Skeletal muscle tissue (tissue), 4 donors: ENCODE data around the gene SLC1A2. TPM values are rescaled to one million over a fixed set of nuclear protein-coding genes. Genes with fewer than 3 reads are reported as not detected.
A peak's percentile ranks its signal among the peaks of the same experiment; 100 is the strongest.

Experiments used
- H3K27ac ChIP-seq: one replicate; pipeline ENCODE4 v1.7.0; 2013; ENCODE audit warnings: mild to moderate bottlenecking, low read depth, low read length, inconsistent platforms
- H3K27me3 ChIP-seq, 3 donors: one replicate each; pipeline ENCODE4 v1.7.0; 2013; ENCODE audit warnings: low read length in 3 of 3; ENCODE audit not compliant: control insufficient read depth in 3 of 3, insufficient read depth in 3 of 3
- H3K36me3 ChIP-seq, 3 donors: one replicate each; pipeline ENCODE4 v1.7.0; 2013; ENCODE audit warnings: low read length in 3 of 3; ENCODE audit not compliant: control insufficient read depth in 3 of 3, insufficient read depth in 3 of 3
- H3K4me1 ChIP-seq, 3 donors: one replicate each; pipeline ENCODE4 v1.7.0; 2013; ENCODE audit warnings: low read length in 3 of 3, mild to moderate bottlenecking in 3 of 3; ENCODE audit not compliant: control insufficient read depth in 3 of 3, insufficient read depth in 3 of 3
- H3K4me3 ChIP-seq, 3 donors: one replicate each; pipeline ENCODE4 v1.7.0; 2013; ENCODE audit warnings: low read length in 3 of 3
- H3K9ac ChIP-seq, 3 donors: one replicate each; pipeline ENCODE4 v1.7.0; 2013; ENCODE audit warnings: low read length in 3 of 3, mild to moderate bottlenecking in 3 of 3, moderate library complexity in 2 of 3, low read depth in 1 of 3
- H3K9me3 ChIP-seq, 3 donors: one replicate each; pipeline ENCODE4 v1.7.0; 2013; ENCODE audit warnings: low read length in 3 of 3; ENCODE audit not compliant: control insufficient read depth in 3 of 3
- total RNA-seq: library from RNA; depleted of rRNA; stranded (reverse); fragments of >200 nt; gene quantifications from one replicate; pipeline ENCODE4 v1.2.3, GENCODE V29; 2014
- donor health status: Osteomylitis.

The SLC1A2 gene
- 1.6 TPM for total RNA-seq

DNA sequence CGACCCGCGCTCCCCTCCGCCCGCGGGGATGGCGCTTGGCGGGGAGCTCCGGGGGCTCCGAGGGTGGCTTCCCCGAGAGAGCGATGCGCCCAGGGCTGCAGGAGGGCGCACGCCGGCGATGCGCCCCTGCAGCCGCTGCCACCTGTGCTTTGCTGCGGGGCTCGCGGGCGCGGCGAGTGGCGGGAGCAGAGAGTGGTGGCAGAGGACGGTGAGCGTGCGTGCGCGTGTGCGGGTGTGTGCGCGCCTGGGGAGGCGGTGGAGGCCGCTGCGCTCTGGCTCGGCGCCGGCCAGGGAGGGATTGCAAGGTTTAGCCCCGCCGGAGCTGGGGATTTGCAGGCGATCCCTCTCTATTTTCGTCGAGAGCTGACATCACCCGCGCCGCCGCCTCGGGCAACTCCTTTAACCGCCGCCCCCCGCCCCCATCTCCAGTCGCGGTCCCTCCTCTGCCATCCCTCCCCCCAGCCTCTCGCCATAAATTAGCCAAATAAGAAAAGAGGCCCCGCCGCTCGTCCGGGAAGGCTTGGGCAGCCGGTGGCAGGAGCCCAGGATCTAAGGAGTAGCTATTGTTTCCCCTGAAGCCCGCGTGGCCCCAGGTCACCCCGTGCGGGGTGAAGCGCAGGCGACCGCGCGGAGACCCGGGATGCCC lies at the start of gene SLC1A2:
SLC1A2 (minus strand) TSS at position 375 of the 646 bp plus-strand sequence. CDS start 592 bp downstream, outside the sequence.
- Histone ChIP-seq H3K36me3 (no peaks in the 10 kb centered on the region), H3K4me3 (peak within 1 kb of the TSS; percentile 54 to 65 (median 56)), H3K9ac (peak within 1 kb of the TSS in 1 of 3 donors; percentile 34), H3K27me3 (peaks cover 29 to 47% (median 34%) of the 10 kb centered on the region in 3 donors), H3K9me3 (no peaks in the 10 kb centered on the region), H3K27ac (no peak within 1 kb of the TSS), H3K4me1 (peaks cover 10 to 16% (median 11%) of the 10 kb centered on the region in 3 donors)

DNA sequence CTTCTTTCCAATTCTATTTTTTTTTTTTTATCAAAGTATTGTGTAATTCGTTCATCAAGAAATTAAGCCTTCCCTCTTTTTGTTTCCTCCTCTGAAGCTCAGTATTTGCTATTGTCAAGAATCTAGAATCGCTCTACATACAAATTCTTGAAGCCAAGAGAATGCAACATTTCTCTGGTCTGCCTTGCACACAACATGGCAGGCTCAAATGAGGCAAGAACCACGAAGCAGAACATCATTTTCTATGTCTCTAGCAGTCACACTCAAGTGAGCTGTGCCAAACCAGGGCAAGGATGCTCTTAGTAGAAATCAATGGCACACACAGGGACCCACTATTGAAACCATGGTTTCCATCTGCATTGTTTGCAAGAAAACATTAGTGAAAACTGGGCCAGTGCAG lies 46.7 kb upstream of the SLC1A2 start:
- Histone ChIP-seq H3K27me3 (peaks cover 0 to 2% (median 0%) of the 10 kb centered on the region in 3 donors), H3K4me3 (no peak overlapping the region), H3K27ac (no peak overlapping the region), H3K36me3 (no peaks in the 10 kb centered on the region), H3K9ac (no peak overlapping the region), H3K4me1 (no peaks in the 10 kb centered on the region), H3K9me3 (no peaks in the 10 kb centered on the region)

DNA sequence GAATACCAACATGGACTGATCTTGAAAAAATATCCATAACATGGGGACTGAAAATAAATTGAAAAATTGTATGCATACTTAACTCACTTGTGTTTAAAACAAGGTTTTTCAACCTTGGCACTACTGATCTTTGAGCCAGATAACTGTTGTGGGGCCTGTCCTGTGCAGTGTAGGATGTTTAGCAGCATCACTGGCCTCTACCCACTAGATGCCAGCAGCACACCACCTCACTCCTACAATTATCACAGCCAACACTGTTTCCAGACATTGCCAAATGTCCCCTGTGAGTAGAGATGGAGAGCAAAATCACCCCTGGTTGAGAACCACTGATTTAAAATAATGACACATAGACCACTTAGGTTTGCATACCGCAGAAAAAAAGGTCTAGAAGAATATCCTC lies 45.0 kb upstream of the SLC1A2 start:
- no peak overlapping the region for H3K4me3 ChIP-seq
- no peak overlapping the region for H3K9ac ChIP-seq
- H3K27ac ChIP-seq, result no peak overlapping the region
- H3K36me3 ChIP-seq, result no peaks in the 10 kb centered on the region
- no peaks in the 10 kb centered on the region for H3K4me1 ChIP-seq
- H3K27me3 ChIP-seq, result peaks cover 0 to 2% (median 0%) of the 10 kb centered on the region in 3 donors
- no peaks in the 10 kb centered on the region for H3K9me3 ChIP-seq

DNA sequence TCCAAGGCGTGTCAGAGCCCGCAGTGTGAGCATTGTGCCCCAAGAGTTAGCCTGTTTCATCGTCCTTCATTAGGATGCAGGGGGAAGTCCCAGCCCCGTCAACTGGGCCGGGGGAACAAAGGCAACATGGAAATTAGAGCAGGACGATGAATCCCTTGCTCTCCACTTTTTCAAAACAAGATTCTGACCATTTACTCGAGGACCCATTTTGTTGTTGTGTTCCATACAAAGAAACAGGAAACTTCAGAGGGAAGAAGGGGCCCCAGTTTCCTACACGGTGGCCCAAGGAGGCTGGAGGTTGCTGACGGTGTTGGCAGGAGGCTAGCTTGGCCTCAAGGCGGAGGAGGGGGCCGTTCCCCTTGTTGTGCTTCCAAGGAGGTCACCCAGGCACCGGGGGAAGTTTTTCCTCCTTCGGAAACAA lies 44.0 kb upstream of the SLC1A2 start:
- H3K27me3 ChIP-seq, result peaks cover 0 to 2% (median 0%) of the 10 kb centered on the region in 3 donors
- H3K9ac ChIP-seq, result no peak overlapping the region
- H3K4me1 ChIP-seq, result no peaks in the 10 kb centered on the region
- no peak overlapping the region for H3K27ac ChIP-seq
- no peak overlapping the region for H3K4me3 ChIP-seq
- H3K9me3 ChIP-seq, result no peaks in the 10 kb centered on the region
- no peaks in the 10 kb centered on the region for H3K36me3 ChIP-seq

DNA sequence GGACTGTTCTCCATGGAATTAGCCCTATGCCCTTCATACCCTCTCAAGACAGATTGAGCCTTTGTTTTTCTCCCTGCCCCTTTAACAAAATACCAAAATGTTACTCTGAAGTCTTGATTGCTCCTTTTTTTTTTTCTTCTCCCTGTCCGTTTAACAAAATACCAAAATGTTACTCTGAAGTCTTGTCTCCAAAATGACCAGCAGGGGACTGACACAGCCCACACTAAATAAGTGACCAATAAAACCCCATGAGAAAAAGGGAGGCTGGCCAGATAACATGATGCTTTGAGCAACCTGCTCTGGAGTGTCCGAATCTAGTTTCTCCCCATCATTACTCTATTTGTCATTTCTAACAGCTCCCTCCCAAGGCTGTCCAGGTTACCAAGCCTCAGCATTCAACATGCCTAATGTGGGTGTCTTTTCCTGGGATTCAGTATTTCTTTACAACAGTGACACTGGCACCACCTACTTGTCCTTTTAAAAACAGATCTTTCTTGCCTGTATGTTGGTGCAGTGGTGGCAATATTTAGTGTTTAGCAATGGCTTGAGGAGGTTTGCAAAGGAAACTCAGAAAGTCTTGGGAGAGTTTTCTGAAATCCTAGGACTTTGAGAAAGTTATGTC lies 42.7 kb upstream of the SLC1A2 start:
- Histone ChIP-seq H3K36me3 (no peaks in the 10 kb centered on the region), H3K9ac (no peak overlapping the region), H3K27ac (no peak overlapping the region), H3K4me3 (no peak overlapping the region), H3K9me3 (no peaks in the 10 kb centered on the region), H3K27me3 (no peaks in the 10 kb centered on the region), H3K4me1 (no peaks in the 10 kb centered on the region)

DNA sequence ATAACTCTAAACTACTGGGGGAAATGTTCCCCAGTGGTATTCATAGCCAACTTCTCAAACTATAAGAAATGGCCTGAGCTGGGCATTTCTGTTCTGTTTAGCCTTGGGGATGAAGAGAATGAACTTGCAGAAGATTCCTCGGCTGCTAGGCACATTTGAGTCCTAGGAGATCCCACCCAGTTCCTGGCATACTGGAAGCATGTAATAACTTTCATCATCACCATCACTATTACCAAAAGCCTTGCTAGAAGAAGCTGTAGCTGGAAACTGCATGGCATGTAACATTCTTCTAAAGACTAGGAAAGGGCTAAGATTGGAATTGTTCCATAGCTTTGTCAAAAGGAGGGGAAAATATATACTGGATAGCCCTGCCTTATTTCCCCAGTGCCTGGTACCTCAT lies 40.1 kb upstream of the SLC1A2 start:
- H3K9me3 ChIP-seq, result no peaks in the 10 kb centered on the region
- H3K4me1 ChIP-seq, result no peaks in the 10 kb centered on the region
- H3K27ac ChIP-seq, result no peak overlapping the region
- no peaks in the 10 kb centered on the region for H3K36me3 ChIP-seq
- no peaks in the 10 kb centered on the region for H3K27me3 ChIP-seq
- H3K4me3 ChIP-seq, result no peak overlapping the region
- H3K9ac ChIP-seq, result no peak overlapping the region

DNA sequence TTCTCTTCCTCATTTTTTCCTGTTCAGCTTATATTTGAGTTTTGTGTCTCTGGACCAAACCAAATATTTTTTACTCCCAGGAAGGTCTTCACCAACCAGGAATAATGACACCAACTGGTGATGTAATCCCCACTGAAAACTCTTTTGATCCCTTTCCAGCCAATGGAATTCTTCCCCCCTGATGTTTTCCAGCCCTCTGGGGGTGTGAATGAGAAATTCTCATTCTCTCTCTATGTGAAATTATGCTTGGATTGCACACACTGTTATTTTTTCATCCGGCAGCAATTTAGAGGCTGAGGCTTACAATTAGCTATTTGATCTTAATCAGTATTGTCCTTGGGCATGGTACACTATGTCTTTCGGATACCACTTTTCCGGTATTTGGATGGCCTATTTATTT lies 39.5 kb upstream of the SLC1A2 start:
- Histone ChIP-seq H3K4me3 (no peak overlapping the region), H3K27me3 (no peaks in the 10 kb centered on the region), H3K27ac (no peak overlapping the region)

DNA sequence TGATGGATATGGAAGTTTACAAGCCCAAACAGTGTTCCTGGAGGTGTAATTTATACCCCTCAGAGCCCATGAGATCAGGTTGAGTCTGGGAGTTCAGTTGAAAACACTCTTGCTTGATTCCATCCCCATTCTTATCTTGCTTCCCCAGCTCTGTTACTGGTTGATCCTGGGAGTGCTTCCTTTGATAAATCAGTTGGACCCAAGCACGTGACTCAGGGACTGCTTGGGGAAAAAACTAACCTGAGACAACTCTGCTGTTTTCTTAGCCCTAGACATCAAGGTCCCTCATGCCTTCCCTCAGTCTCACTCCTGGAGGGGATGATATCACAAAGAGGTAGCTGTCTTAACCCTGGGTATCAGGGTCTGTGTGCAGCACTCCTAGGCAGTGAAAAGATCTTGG lies 35.0 kb upstream of the SLC1A2 start:
- Histone ChIP-seq H3K27me3 (peaks cover 0 to 5% (median 0%) of the 10 kb centered on the region in 3 donors), H3K27ac (no peak overlapping the region), H3K9ac (no peak overlapping the region), H3K9me3 (no peaks in the 10 kb centered on the region), H3K36me3 (no peaks in the 10 kb centered on the region), H3K4me3 (no peak overlapping the region), H3K4me1 (no peaks in the 10 kb centered on the region)

More for the DNA sequence above, 39.5 kb upstream of the SLC1A2 start:
- no peak overlapping the region for H3K9ac ChIP-seq
- H3K4me1 ChIP-seq, result no peaks in the 10 kb centered on the region
- H3K9me3 ChIP-seq, result no peaks in the 10 kb centered on the region
- no peaks in the 10 kb centered on the region for H3K36me3 ChIP-seq

DNA sequence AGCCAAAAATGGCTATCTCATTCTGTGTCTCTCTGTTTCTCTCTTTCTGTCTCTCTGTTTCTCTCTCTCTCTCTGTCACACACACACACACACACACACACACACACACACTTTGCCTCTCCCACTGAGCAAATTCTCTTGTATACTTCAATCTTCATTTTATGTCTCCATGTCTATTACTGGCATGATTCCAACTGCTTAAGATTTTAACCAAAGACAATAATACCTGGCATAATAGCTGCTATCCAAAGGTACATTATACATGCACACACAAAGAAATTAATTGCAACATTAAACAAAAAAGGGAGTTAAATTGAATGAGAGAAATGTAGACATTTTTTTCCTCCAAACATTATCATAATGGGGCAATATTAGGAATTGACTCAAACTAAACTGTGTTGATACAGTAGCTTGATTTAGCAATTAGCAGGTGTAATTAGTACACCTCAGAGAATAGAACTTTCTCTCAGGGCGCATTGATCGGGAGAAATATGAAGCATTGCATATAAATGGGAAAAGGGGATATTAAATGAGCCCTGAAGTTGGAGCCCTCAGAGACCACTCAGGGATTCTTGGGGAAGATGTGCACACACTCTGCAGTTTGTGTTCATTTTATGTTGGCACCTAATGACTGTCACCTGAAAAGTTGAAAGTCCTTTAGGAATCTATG lies 17.4 kb upstream of the SLC1A2 start:
- Histone ChIP-seq H3K9me3 (no peaks in the 10 kb centered on the region), H3K4me1 (no peaks in the 10 kb centered on the region), H3K36me3 (no peaks in the 10 kb centered on the region), H3K27me3 (peaks cover 3 to 6% (median 6%) of the 10 kb centered on the region in 3 donors), H3K9ac (no peak overlapping the region), H3K27ac (no peak overlapping the region), H3K4me3 (no peak overlapping the region)

DNA sequence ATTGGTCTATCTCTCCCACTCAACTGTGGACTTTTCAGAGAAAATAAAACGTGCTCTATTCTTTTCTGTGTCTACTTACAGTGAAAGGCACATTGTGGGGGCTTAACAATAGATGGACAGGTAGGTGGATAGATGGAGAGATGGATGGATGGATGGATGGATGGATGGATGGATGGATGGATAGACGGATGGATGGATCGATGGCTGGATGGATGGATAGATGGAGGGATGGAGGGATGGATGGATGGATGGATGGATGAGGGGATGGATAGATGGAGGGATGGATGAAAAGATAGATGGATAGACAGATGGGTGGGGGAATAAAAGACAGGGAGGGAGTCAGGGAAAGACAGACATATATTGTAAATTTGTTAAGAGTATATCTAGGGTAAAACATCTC lies 14.2 kb upstream of the SLC1A2 start:
- Histone ChIP-seq H3K4me3 (no peak overlapping the region), H3K9me3 (no peaks in the 10 kb centered on the region), H3K9ac (no peak overlapping the region), H3K27ac (no peak overlapping the region), H3K36me3 (no peaks in the 10 kb centered on the region), H3K27me3 (peaks cover 2 to 6% (median 3%) of the 10 kb centered on the region in 3 donors), H3K4me1 (no peaks in the 10 kb centered on the region)
